GM23248 (cell line): ENCODE measurements around the gene SLC25A21. TPM values are rescaled to one million over a fixed set of nuclear protein-coding genes. Genes with fewer than 3 reads are reported as not detected.

Experiments used
- DNase-seq: peaks from one replicate; pipeline ENCODE4 v3.0.0-alpha.2; 2015
- H2AFZ ChIP-seq: fragments of 200-600 bp; sonication (generic); 2 replicates; pipeline ENCODE4 v1.6.1; 2016; ENCODE audit warnings: antibody characterized with exemption
- H3F3A ChIP-seq: fragments of 200-600 bp; sonication (generic); 2 replicates; pipeline ENCODE4 v1.6.1; 2016; ENCODE audit warnings: mild to moderate bottlenecking, antibody characterized with exemption, mixed run types; ENCODE audit not compliant: insufficient read depth
- H3K27ac ChIP-seq: fragments of 200-600 bp; sonication (generic); 2 replicates; pipeline ENCODE4 v1.5.1; 2016; ENCODE audit warnings: mild to moderate bottlenecking
- H3K27me3 ChIP-seq: fragments of 200-600 bp; sonication (generic); replicated peaks from 2 replicates; pipeline ENCODE4 v1.6.1; 2016; ENCODE audit warnings: mild to moderate bottlenecking; ENCODE audit not compliant: insufficient read depth
- H3K36me3 ChIP-seq: fragments of 200-600 bp; sonication (generic); 2 replicates; pipeline ENCODE4 v1.6.1; 2016; ENCODE audit warnings: low read depth, mild to moderate bottlenecking
- H3K4me1 ChIP-seq: fragments of 200-600 bp; sonication (generic); 2 replicates; pipeline ENCODE4 v1.6.1; 2016; ENCODE audit warnings: mild to moderate bottlenecking; ENCODE audit not compliant: insufficient read depth
- H3K4me2 ChIP-seq: fragments of 200-600 bp; sonication (generic); one replicate; pipeline ENCODE4 v1.6.1; 2016; ENCODE audit warnings: mild to moderate bottlenecking; ENCODE audit not compliant: unreplicated experiment
- H3K4me3 ChIP-seq: fragments of 200-600 bp; sonication (generic); 2 replicates; pipeline ENCODE4 v1.5.1; 2016; ENCODE audit warnings: mild to moderate bottlenecking
- H3K79me2 ChIP-seq: fragments of 200-600 bp; sonication (generic); 2 replicates; pipeline ENCODE4 v1.6.1; 2016; ENCODE audit warnings: mild to moderate bottlenecking; ENCODE audit not compliant: insufficient read depth
- H3K9ac ChIP-seq: fragments of 200-600 bp; sonication (generic); 2 replicates; pipeline ENCODE4 v1.6.1; 2016; ENCODE audit warnings: mild to moderate bottlenecking
- H3K9me2 ChIP-seq: fragments of 200-600 bp; sonication (generic); 2 replicates; pipeline ENCODE4 v1.6.1; 2016; ENCODE audit warnings: mixed run types, mild to moderate bottlenecking, moderate library complexity; ENCODE audit not compliant: insufficient read depth
- H3K9me3 ChIP-seq: fragments of 200-600 bp; sonication (generic); one replicate; pipeline ENCODE4 v1.6.1; 2017; ENCODE audit warnings: low read depth
- H4K20me1 ChIP-seq: fragments of 200-600 bp; sonication (generic); 2 replicates; pipeline ENCODE4 v1.6.0; 2016; ENCODE audit not compliant: insufficient read depth
- EZH2 ChIP-seq: fragments of 200-600 bp; sonication (generic); IDR thresholded peaks from 2 replicates; pipeline ENCODE4 v1.6.1; 2018; ENCODE audit warnings: antibody characterized with exemption, mild to moderate bottlenecking; ENCODE audit not compliant: insufficient read depth, poor library complexity, severe bottlenecking
- EZH2phosphoT487 ChIP-seq: fragments of 200-600 bp; sonication (generic); IDR thresholded peaks from 2 replicates; pipeline ENCODE4 v1.6.1; 2018; ENCODE audit warnings: antibody characterized with exemption, moderate library complexity, mild to moderate bottlenecking, low read depth; ENCODE audit not compliant: insufficient read depth
- WGBS, 2 experiments: methylation state at CpG; one replicate each; pipeline ENCODE4 v1.1.6; 2015 to 2017; ENCODE audit warnings: low lambda C conversion rate in 2 of 2, low coverage in 1 of 2; ENCODE audit errors: missing lambda C conversion rate in 2 of 2; 5-methylcytosine and 5-hydroxymethylcytosine counted together
- in situ Hi-C: fragments of 300-500 bp; cut with MboI; formaldehyde crosslinking; loops from 2 replicates; pipeline ENCODE4 v1.15.0; 2020
- polyA plus RNA-seq: library from polyadenylated mRNA; unstranded; fragments of >200 nt; fragmentation: Nextera tagmentation; extraction: Ambion mirVana; gene quantifications from 2 replicates; pipeline ENCODE4 v1.2.1, GENCODE V29; 2016
- total RNA-seq: library from RNA; depleted of rRNA; stranded (reverse); fragments of >200 nt; shearing (Covaris generic); gene quantifications from 2 replicates; pipeline ENCODE4 v1.2.3, GENCODE V29; 2014

SLC25A21 gene
- total and polyA plus RNA-seq, 2 experiments from 2014 or later, result 0.26 TPM; not detected in 1

DNA sequence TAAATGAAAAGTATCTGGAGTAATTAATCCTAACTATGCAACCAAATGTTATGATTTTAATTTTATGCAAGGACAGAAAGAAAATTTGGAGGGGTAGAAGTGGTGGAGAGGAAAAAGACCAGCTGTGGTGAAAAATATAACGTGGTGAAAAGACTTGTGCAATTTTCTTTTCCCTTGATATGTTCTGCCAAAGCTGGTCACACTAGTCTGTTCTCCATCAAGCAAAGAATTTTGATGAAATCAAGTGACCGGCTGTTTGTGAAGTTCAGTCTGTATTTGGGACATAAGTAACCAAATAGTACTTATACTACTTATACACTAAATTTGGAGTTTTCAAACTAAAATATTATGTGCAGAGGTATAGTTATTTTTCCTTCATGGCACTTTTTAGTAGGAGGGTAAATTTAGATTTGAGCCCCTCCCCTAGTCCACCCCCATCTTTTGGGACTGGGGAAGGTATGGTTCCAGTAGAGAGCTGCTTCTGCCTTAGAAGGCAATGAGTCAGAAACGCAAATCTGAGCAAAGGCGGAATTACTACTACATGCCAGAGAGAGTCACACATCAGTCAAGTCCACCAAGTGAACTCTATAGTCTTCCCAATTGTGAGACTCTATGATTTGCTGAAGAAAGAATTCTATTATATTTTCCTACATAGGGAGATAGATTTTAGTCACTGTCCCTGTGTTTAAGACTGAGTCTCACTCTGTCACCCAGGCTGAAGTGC lies 229.7 kb downstream of the SLC25A21 start:
- in situ Hi-C loops, result loop anchor here (25.0 kb wide), 1 partner anchor 280 kb away; the partner anchor contains the start of gene PAX9
- Histone ChIP-seq H3K9me2 (no peaks in the 10 kb centered on the region), H3K27me3 (no peaks in the 10 kb centered on the region), H4K20me1 (no peaks in the 10 kb centered on the region), H3K27ac (no peak overlapping the region), H3K9ac (no peak overlapping the region), H3K4me2 (peak overlapping the region; percentile 45), H3K9me3 (no peaks in the 10 kb centered on the region), H3K4me3 (no peak overlapping the region), H3K4me1 (peaks cover 35% of the 10 kb centered on the region), H2AFZ (no peak overlapping the region), H3K36me3 (no peaks in the 10 kb centered on the region), H3K79me2 (no peaks in the 10 kb centered on the region), H3F3A (peaks cover 26% of the 10 kb centered on the region)
- 8 to 13% methylated on average over 4 of the region's 4 CpGs for WGBS, 2 experiments
- TF ChIP-seq EZH2phosphoT487 (no peak), EZH2 (no peak)
- peak; percentile 73 for DNase-seq

DNA sequence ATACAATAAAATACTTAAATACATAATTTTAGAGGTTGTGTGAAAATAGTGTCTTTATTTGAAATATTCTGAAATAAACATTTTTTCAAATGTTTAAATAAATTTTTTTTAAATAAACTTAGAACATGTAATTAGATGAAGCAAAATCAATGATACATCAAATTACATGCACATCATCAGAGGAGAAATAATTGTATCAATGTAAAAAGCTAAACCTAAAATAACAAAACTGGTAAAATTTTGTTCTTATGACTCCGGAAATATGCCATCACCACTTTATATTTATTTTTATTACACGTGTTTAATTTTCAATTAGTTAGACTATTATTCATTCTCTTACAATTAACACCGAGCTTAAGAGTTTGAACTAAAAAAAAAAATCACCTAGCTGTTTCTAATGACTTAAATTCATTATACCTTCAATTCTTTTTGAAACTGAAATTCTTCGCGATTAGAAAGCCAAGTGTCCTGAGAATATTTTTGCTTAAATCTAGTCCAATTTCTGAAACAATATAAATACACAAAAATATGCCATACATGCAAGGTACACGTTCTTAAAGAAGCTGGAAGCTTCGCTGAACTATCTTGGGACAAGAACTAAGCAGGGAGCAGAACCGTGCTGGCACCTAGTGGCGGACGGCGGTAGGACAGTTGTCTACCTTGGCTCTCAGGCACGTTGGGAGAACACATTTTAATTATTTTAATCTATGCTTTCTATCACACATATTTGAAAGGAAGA lies 230.5 kb downstream of the SLC25A21 start:
- no peaks in the 10 kb centered on the region for H3K79me2 ChIP-seq
- H3K9ac ChIP-seq, result no peak overlapping the region
- H3K36me3 ChIP-seq, result no peaks in the 10 kb centered on the region
- peak overlapping the region; percentile 45 for H3K4me2 ChIP-seq
- peak; percentile 71 for DNase-seq
- TF ChIP-seq EZH2 (no peak), EZH2phosphoT487 (no peak)
- H3K27me3 ChIP-seq, result no peaks in the 10 kb centered on the region
- peaks cover 26% of the 10 kb centered on the region for H3F3A ChIP-seq
- H3K4me1 ChIP-seq, result peaks cover 35% of the 10 kb centered on the region
- no peak overlapping the region for H3K27ac ChIP-seq
- H3K4me3 ChIP-seq, result 0 out of 2 replicates have a peak overlapping the region, but pooled peaks have one; percentile 7
- no peaks in the 10 kb centered on the region for H3K9me3 ChIP-seq
- no peaks in the 10 kb centered on the region for H3K9me2 ChIP-seq
- H2AFZ ChIP-seq, result no peak overlapping the region
- no peaks in the 10 kb centered on the region for H4K20me1 ChIP-seq
- in situ Hi-C loops, result loop anchor here (25.0 kb wide), 1 partner anchor 280 kb away; the partner anchor contains the start of gene PAX9
- 9 to 12% methylated on average over 12 of the region's 12 CpGs for WGBS, 2 experiments

DNA sequence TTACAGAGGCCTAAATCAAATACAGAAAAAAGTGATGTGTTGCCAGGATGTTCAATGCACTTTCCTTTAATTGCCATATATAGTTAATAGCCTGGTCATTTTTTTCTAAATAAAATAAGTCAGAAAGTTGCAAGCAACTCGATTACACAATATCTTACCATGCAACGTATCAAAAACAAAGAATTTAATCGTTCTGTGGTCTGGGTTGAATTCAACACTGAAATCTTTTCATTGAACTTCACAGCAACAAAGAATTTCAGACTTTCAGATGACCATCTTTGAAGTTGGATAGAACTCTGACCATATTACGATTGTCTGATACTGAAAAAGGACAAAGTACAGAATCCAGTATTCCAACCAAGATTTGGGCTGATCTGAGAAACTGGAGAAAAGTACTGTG lies 231.9 kb downstream of the SLC25A21 start:
- H3F3A ChIP-seq, result peaks cover 30% of the 10 kb centered on the region
- no peaks in the 10 kb centered on the region for H4K20me1 ChIP-seq
- no peaks in the 10 kb centered on the region for H3K9me2 ChIP-seq
- no peaks in the 10 kb centered on the region for H3K9me3 ChIP-seq
- TF ChIP-seq EZH2, result no peak
- no peak for TF ChIP-seq EZH2phosphoT487
- WGBS, 2 experiments, result 39 to 45% methylated on average over 4 of the region's 4 CpGs
- no peaks in the 10 kb centered on the region for H3K27me3 ChIP-seq
- in situ Hi-C loops, result loop anchor here (25.0 kb wide), 1 partner anchor 278 kb away; the partner anchor contains the start of gene PAX9
- no peaks in the 10 kb centered on the region for H3K79me2 ChIP-seq
- no peak overlapping the region for H3K4me3 ChIP-seq
- H3K4me1 ChIP-seq, result peaks cover 45% of the 10 kb centered on the region
- H3K9ac ChIP-seq, result no peak overlapping the region
- no peaks in the 10 kb centered on the region for H3K36me3 ChIP-seq
- DNase-seq, result peak; percentile 22
- H3K4me2 ChIP-seq, result no peak overlapping the region
- H2AFZ ChIP-seq, result peak overlapping the region; percentile 27
- H3K27ac ChIP-seq, result no peak overlapping the region

DNA sequence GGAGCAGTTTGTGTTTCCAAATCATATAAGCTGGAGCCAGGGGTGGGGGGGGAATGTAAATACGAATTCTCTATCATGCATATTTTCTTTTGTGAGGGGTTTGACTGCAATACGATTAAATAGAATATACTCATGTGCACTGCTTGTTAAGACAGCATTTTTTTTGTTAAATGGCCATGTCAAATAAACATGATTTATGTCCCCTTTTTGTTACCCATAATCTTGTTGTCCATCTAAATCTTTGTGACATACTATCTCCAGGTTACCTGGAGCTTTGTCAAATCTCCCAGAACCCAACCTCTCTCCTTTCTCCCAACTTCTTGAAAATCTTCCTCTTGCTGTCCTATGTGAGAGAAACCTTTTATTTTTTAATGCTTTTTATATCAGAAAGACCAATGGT lies 233.1 kb downstream of the SLC25A21 start:
- 90 to 91% methylated on average over 2 of the region's 2 CpGs for WGBS, 2 experiments
- Histone ChIP-seq H2AFZ (no peak overlapping the region), H3K27ac (no peak overlapping the region), H4K20me1 (no peaks in the 10 kb centered on the region), H3F3A (peaks cover 22% of the 10 kb centered on the region), H3K79me2 (no peaks in the 10 kb centered on the region), H3K36me3 (no peaks in the 10 kb centered on the region), H3K9me3 (no peaks in the 10 kb centered on the region), H3K9me2 (no peaks in the 10 kb centered on the region), H3K4me3 (no peak overlapping the region), H3K4me2 (no peak overlapping the region), H3K4me1 (peaks cover 42% of the 10 kb centered on the region), H3K9ac (no peak overlapping the region), H3K27me3 (no peaks in the 10 kb centered on the region)
- no peak for DNase-seq
- no peak for TF ChIP-seq EZH2phosphoT487
- in situ Hi-C loops, result loop anchor here (25.0 kb wide), 1 partner anchor 277 kb away; the partner anchor contains the start of gene PAX9
